Aorta (tissue), 5 donors: Measurements from ENCODE around the gene ZNF12. TPM values are rescaled to one million over a fixed set of nuclear protein-coding genes. Genes with fewer than 3 reads are reported as not detected.

Source experiments
- ATAC-seq: fragments of 200-7000 bp; cut with Tn5 transposase; one replicate; pipeline ENCODE4 v1.9.1; 2022; ENCODE audit warnings: moderate library complexity; ENCODE audit not compliant: low FRiP score
- DNase-seq, 2 donors: peaks; one replicate each; pipeline ENCODE4 v3.0.0-alpha.2; 2020
- H3K27ac ChIP-seq, 2 donors: one replicate each; pipeline ENCODE4 v1.5.1; 2013; ENCODE audit warnings: low read length in 2 of 2, mild to moderate bottlenecking in 2 of 2, moderate library complexity in 2 of 2, control low read depth in 1 of 2, inconsistent platforms in 1 of 2, low read depth in 1 of 2
- H3K27me3 ChIP-seq, 2 donors: one replicate each; pipeline ENCODE4 v1.6.1; 2013; ENCODE audit warnings: control low read depth in 1 of 2, low read length in 1 of 2, mild to moderate bottlenecking in 1 of 2, moderate library complexity in 1 of 2; ENCODE audit not compliant: insufficient read depth in 2 of 2, control insufficient read depth in 1 of 2
- H3K36me3 ChIP-seq, 2 donors: one replicate each; pipeline ENCODE4 v1.6.1; 2013; ENCODE audit warnings: control low read depth in 1 of 2, low read length in 1 of 2, mild to moderate bottlenecking in 1 of 2; ENCODE audit not compliant: insufficient read depth in 2 of 2, control insufficient read depth in 1 of 2
- H3K4me1 ChIP-seq, 2 donors: one replicate each; pipeline ENCODE4 v1.6.1; 2013; ENCODE audit warnings: low read length in 2 of 2, control low read depth in 1 of 2, mild to moderate bottlenecking in 1 of 2, moderate library complexity in 1 of 2; ENCODE audit not compliant: insufficient read depth in 2 of 2, control insufficient read depth in 1 of 2
- H3K4me3 ChIP-seq, 2 donors: one replicate each; pipeline ENCODE4 v1.5.1; 2013; ENCODE audit warnings: low read length in 2 of 2, control low read depth in 1 of 2, mild to moderate bottlenecking in 1 of 2
- H3K9me3 ChIP-seq: one replicate; pipeline ENCODE4 v1.6.1; 2013; ENCODE audit warnings: mild to moderate bottlenecking, low read length; ENCODE audit not compliant: control insufficient read depth
- WGBS, 2 donors: extraction: QIAGEN DNeasy Blood & Tissue Kit; methylation state at CpG; one replicate each; pipeline ENCODE4 v1.1.7; 2013; 5-methylcytosine and 5-hydroxymethylcytosine counted together
- intact Hi-C, 2 donors: fragments of 100-400 bp; cut with DNase I; formaldehyde crosslinking; loops; one replicate each; pipeline versions ENCODE4 v1.14.2 to v1.15.0; 2022
- polyA plus RNA-seq, 2 donors: library from polyadenylated mRNA; stranded (reverse); fragments of 200-250 nt; gene quantifications; one replicate each; pipeline ENCODE4 v1.2.3, GENCODE V29; 2013
- total RNA-seq, 2 donors: library from RNA; stranded (reverse); fragmentation: NEBNext Ultra II Directional; extraction: Animal tissue kit (Norgen Biotek cat#: 25700); gene quantifications; one replicate each; pipeline ENCODE4 v1.2.1, GENCODE V29; 2021
- donor health status: healthy with polysubstance abuse.
- donor health status: Bipolar disorder and iron deficiency.
- donor health status: DM: no; HTN: no; CAD: no.
- donor health status: DM: no; HTN: no; CAD: no.
- donor health status: DM: yes; HTN: yes; CAD: no.

The ZNF12 gene
- total and polyA plus RNA-seq, 4 donors: 8.9 to 26.7 (median 20.3) TPM

DNA sequence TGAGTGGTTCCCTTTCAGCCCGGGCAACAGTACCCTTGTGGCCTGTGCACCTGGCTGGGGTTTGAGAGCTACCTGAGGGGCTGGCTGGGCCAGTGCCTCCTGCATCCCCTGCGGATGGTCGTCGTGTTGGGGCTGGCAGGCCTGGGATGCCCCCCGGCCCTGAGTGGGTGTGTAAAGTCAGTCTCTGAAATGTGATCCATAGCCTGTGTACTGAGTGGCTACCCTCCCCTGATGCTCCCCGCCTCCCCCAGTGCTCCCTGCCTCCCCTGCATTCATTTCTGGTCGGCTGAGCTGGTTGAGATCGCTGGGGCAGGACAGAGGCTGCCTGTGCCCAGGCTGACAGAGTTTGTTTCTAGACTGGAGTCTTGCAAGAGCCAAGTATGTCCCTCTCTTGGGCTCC, 60.3 kb downstream of the ZNF12 start:
- ATAC-seq: no peak
- intact Hi-C loops: no loop called here
- H3K4me1 ChIP-seq: no peaks in the 10 kb centered on the region
- H3K9me3 ChIP-seq: no peaks in the 10 kb centered on the region
- H3K4me3 ChIP-seq: no peak overlapping the region
- H3K27ac ChIP-seq: no peak overlapping the region
- H3K36me3 ChIP-seq: peaks cover 0 to 2% of the 10 kb centered on the region in 2 donors
- no peaks in the 10 kb centered on the region for H3K27me3 ChIP-seq
- WGBS, 2 donors: 76 to 84% methylated on average over 8 of the region's 8 CpGs
- DNase-seq: no peak

- DNase-seq (peak in 1 of 2 donors; percentile 72), ATAC-seq (no peak)
- Histone ChIP-seq H3K9me3 (no peaks in the 10 kb centered on the region), H3K36me3 (peaks cover 0 to 2% of the 10 kb centered on the region in 2 donors), H3K4me1 (no peaks in the 10 kb centered on the region), H3K27ac (no peak overlapping the region), H3K27me3 (no peaks in the 10 kb centered on the region), H3K4me3 (no peak overlapping the region)
- 87 to 95% methylated on average over 10 of the region's 10 CpGs for WGBS, 2 donors
- intact Hi-C loops: no loop called here
Observed at GRCh38 chr7:6644728-6645127, 62.0 kb downstream of the ZNF12 start.

DNA sequence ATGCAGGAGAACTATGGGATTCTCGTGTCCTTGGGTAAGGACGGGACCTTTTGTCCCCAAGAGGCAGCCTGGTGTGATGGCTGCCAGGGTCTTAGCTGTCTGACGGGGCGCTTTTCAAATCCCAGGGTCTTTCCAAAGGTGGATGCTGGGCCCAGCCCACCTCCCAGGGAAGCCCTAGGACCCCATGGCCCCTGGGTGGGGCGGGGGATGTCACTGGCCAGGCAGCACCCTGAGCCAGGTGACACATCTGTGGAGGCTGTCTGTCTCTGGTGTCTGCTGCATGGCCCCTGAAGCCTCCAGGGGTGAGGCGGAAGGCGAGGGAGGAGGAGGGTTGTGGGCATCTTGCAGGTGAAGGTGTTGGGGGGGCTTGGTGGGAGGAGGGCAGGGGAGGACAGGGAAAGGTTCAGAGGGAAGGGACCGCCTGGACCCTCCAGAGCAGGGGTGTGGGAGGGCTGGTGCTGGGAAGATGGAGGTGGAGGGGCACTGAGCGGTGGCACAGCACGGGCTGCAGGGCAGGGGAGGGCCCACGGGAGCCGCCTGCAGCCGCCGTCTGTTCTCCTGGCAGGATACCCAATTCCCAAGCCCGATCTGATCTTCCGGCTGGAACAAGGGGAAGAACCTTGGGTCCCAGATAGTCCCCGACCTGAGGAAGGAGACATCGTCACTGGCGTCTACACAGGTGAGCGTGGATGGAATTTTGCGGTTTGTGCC, 62.7 kb downstream of the ZNF12 start:
- Histone ChIP-seq H3K36me3 (peaks cover 0 to 2% of the 10 kb centered on the region in 2 donors), H3K4me3 (no peak overlapping the region), H3K4me1 (no peaks in the 10 kb centered on the region), H3K27me3 (no peaks in the 10 kb centered on the region), H3K27ac (no peak overlapping the region), H3K9me3 (no peaks in the 10 kb centered on the region)
- intact Hi-C loops: no loop called here
- WGBS, 2 donors: 92 to 93% methylated on average over 21 of the region's 21 CpGs
- no peak for DNase-seq
- no peak for ATAC-seq

- WGBS, 2 donors: 81 to 85% methylated on average over 21 to 22 of the region's 22 CpGs
- Histone ChIP-seq H3K4me3 (no peak overlapping the region), H3K36me3 (peaks cover 0 to 2% of the 10 kb centered on the region in 2 donors), H3K27ac (no peak overlapping the region), H3K27me3 (no peaks in the 10 kb centered on the region), H3K9me3 (no peaks in the 10 kb centered on the region), H3K4me1 (no peaks in the 10 kb centered on the region)
- ATAC-seq: no peak
- DNase-seq: no peak
- intact Hi-C loops: no loop called here
Observed at GRCh38 chr7:6642861-6643640, 63.7 kb downstream of the ZNF12 start.

- H3K4me3 ChIP-seq: no peak overlapping the region
- H3K9me3 ChIP-seq: no peaks in the 10 kb centered on the region
- peaks cover 0 to 2% of the 10 kb centered on the region in 2 donors for H3K36me3 ChIP-seq
- ATAC-seq (no peak), DNase-seq (no peak)
- H3K27me3 ChIP-seq: no peaks in the 10 kb centered on the region
- no peaks in the 10 kb centered on the region for H3K4me1 ChIP-seq
- intact Hi-C loops: no loop called here
- WGBS, 2 donors: 92 to 96% methylated on average over 24 of the region's 24 CpGs
- H3K27ac ChIP-seq: no peak overlapping the region
Observed at GRCh38 chr7:6642239-6642839, 64.4 kb downstream of the ZNF12 start.

GRCh38 chr7:6641305-6642035, 65.3 kb downstream of the ZNF12 start:
- no peaks in the 10 kb centered on the region for H3K4me1 ChIP-seq
- intact Hi-C loops: no loop called here
- no peaks in the 10 kb centered on the region for H3K27me3 ChIP-seq
- H3K9me3 ChIP-seq: no peaks in the 10 kb centered on the region
- H3K36me3 ChIP-seq: peaks cover 0 to 2% of the 10 kb centered on the region in 2 donors
- H3K27ac ChIP-seq: no peak overlapping the region
- WGBS, 2 donors: 83 to 90% methylated on average over 15 of the region's 15 CpGs
- no peak for DNase-seq
- ATAC-seq: no peak
- no peak overlapping the region for H3K4me3 ChIP-seq

GRCh38 chr7:6640246-6640721, 66.5 kb downstream of the ZNF12 start:
- WGBS, 2 donors: 67 to 70% methylated on average over 11 of the region's 11 CpGs
- no peak overlapping the region for H3K4me3 ChIP-seq
- intact Hi-C loops: no loop called here
- H3K4me1 ChIP-seq: no peaks in the 10 kb centered on the region
- no peaks in the 10 kb centered on the region for H3K27me3 ChIP-seq
- H3K27ac ChIP-seq: no peak overlapping the region
- H3K9me3 ChIP-seq: no peaks in the 10 kb centered on the region
- peaks cover 0 to 2% of the 10 kb centered on the region in 2 donors for H3K36me3 ChIP-seq
- no peak for DNase-seq
- ATAC-seq: no peak

GRCh38 chr7:6639627-6640026, 67.1 kb downstream of the ZNF12 start:
- H3K4me1 ChIP-seq: no peaks in the 10 kb centered on the region
- intact Hi-C loops: no loop called here
- no peak for DNase-seq
- H3K36me3 ChIP-seq: peaks cover 0 to 2% of the 10 kb centered on the region in 2 donors
- no peak overlapping the region for H3K27ac ChIP-seq
- ATAC-seq: no peak
- H3K27me3 ChIP-seq: no peaks in the 10 kb centered on the region
- no peaks in the 10 kb centered on the region for H3K9me3 ChIP-seq
- no peak overlapping the region for H3K4me3 ChIP-seq
- 93 to 94% methylated on average over 11 of the region's 11 CpGs for WGBS, 2 donors
